ENCODE results near the gene PSG3. TPM values are rescaled to one million over a fixed set of nuclear protein-coding genes. Genes with fewer than 3 reads are reported as not detected.
"Not testable (repeated sequence)": the region's sequence is repeated elsewhere in the genome, so short reads cannot be mapped to it uniquely, and the experiment has no call there.

The PSG3 gene
- polyA plus RNA-seq, 1 donor from 2014 or later: not detected

- H3K36me3 ChIP-seq (ENCODE audit: insufficient read depth, low read length): no peaks in the 10 kb centered on the region
- H2AFZ ChIP-seq (ENCODE audit: low read depth, low read length): no peak overlapping the region
- no peaks in the 10 kb centered on the region for H3K9me2 ChIP-seq (ENCODE audit: insufficient read depth, low read length)
- H3K4me2 ChIP-seq (ENCODE audit: low read length): no peak overlapping the region
- no peaks in the 10 kb centered on the region for H3F3A ChIP-seq (ENCODE audit: insufficient read depth, low read length, poor library complexity, severe bottlenecking)
- H3K79me2 ChIP-seq (replicated peaks; ENCODE audit: insufficient read depth, low read length): no peaks in the 10 kb centered on the region
- no peak overlapping the region for H3K9ac ChIP-seq (ENCODE audit: low read length)
- H3K27ac ChIP-seq (ENCODE audit: low read length): no peak overlapping the region
- H3K4me3 ChIP-seq (ENCODE audit: low read length): no peak overlapping the region
- no peaks in the 10 kb centered on the region for H3K27me3 ChIP-seq (ENCODE audit: insufficient read depth, low read depth, low read length)
- no peak for TF ChIP-seq CTCF (IDR thresholded peaks at IDR 0.05; ENCODE audit: poor library complexity, severe bottlenecking)
- TF ChIP-seq EP300 (conservative IDR thresholded peaks at IDR 0.05; ENCODE audit: poor library complexity, severe bottlenecking): no peak
- no peak for TF ChIP-seq MXI1 (conservative IDR thresholded peaks at IDR 0.05; ENCODE audit: poor library complexity, severe bottlenecking)
- no peak for TF ChIP-seq TAF1 (IDR thresholded peaks at IDR 0.05; ENCODE audit: low read depth)
- no peak for TF ChIP-seq REST (IDR thresholded peaks at IDR 0.05; ENCODE audit: borderline replicate concordance)
- TF ChIP-seq EZH2 (IDR thresholded peaks at IDR 0.05; ENCODE audit: borderline replicate concordance, insufficient read depth, low read length, poor library complexity, severe bottlenecking): no peak
- no peak for TF ChIP-seq SMC3 (conservative IDR thresholded peaks at IDR 0.05; ENCODE audit: poor library complexity)
- TF ChIP-seq POLR2AphosphoS5 (IDR thresholded peaks at IDR 0.05): no peak
- H3K9me3 ChIP-seq (ENCODE audit: low read length): no peaks in the 10 kb centered on the region
- no peaks in the 10 kb centered on the region for H4K20me1 ChIP-seq (ENCODE audit: insufficient read depth)
These were observed 24.6 kb upstream of the PSG3 start for GRCh38 chr19:42764836-42765235.

GRCh38 chr19:42762789-42763188 is 22.5 kb upstream of the PSG3 start:
- Histone ChIP-seq H4K20me1 (ENCODE audit: insufficient read depth) (no peaks in the 10 kb centered on the region), H3K9ac (ENCODE audit: low read length) (no peak overlapping the region), H3K9me3 (ENCODE audit: low read length) (no peaks in the 10 kb centered on the region), H3F3A (ENCODE audit: insufficient read depth, low read length, poor library complexity, severe bottlenecking) (no peaks in the 10 kb centered on the region), H3K4me2 (ENCODE audit: low read length) (no peak overlapping the region), H3K4me3 (ENCODE audit: low read length) (no peak overlapping the region), H3K79me2 (replicated peaks; ENCODE audit: insufficient read depth, low read length) (no peaks in the 10 kb centered on the region), H3K27ac (ENCODE audit: low read length) (no peak overlapping the region), H3K27me3 (ENCODE audit: insufficient read depth, low read depth, low read length) (no peaks in the 10 kb centered on the region), H3K36me3 (ENCODE audit: insufficient read depth, low read length) (no peaks in the 10 kb centered on the region), H3K9me2 (ENCODE audit: insufficient read depth, low read length) (no peaks in the 10 kb centered on the region), H2AFZ (ENCODE audit: low read depth, low read length) (no peak overlapping the region)
- TF ChIP-seq CTCF (IDR thresholded peaks at IDR 0.05; ENCODE audit: poor library complexity, severe bottlenecking) (no peak), EP300 (conservative IDR thresholded peaks at IDR 0.05; ENCODE audit: poor library complexity, severe bottlenecking) (no peak), RAD21 (conservative IDR thresholded peaks at IDR 0.05) (no peak), MXI1 (conservative IDR thresholded peaks at IDR 0.05; ENCODE audit: poor library complexity, severe bottlenecking) (no peak), REST (IDR thresholded peaks at IDR 0.05; ENCODE audit: borderline replicate concordance) (no peak), SMC3 (conservative IDR thresholded peaks at IDR 0.05; ENCODE audit: poor library complexity) (no peak)

GRCh38 chr19:42761924-42762295 is 21.6 kb upstream of the PSG3 start:
- H3K27ac ChIP-seq (ENCODE audit: low read length); H3K27me3 ChIP-seq (ENCODE audit: insufficient read depth, low read depth, low read length); H3K4me3 ChIP-seq (ENCODE audit: low read length); H3K79me2 ChIP-seq (replicated peaks; ENCODE audit: insufficient read depth, low read length); H3K36me3 ChIP-seq (ENCODE audit: insufficient read depth, low read length); H3K9me3 ChIP-seq (ENCODE audit: low read length); H3K4me2 ChIP-seq (ENCODE audit: low read length); H2AFZ ChIP-seq (ENCODE audit: low read depth, low read length); H3F3A ChIP-seq (ENCODE audit: insufficient read depth, low read length, poor library complexity, severe bottlenecking); H3K9me2 ChIP-seq (ENCODE audit: insufficient read depth, low read length); H3K9ac ChIP-seq (ENCODE audit: low read length); H4K20me1 ChIP-seq (ENCODE audit: insufficient read depth): not testable (repeated sequence)

Measured in neural cell (in vitro differentiated cells).